Measurements from ENCODE around the gene PPM1H. TPM values are rescaled to one million over a fixed set of nuclear protein-coding genes. Genes with fewer than 3 reads are reported as not detected.

The PPM1H gene
- total RNA-seq, 1 donor from 2014 or later, result 0.49 TPM

GRCh38 chr12:62631471-62632410 is 303.2 kb downstream of the PPM1H start:
- H3K4me3 ChIP-seq, result peak overlapping the region; percentile 56 to 84
- intact Hi-C loops (cut with DNase I), result loop anchor here (10.0 kb wide), 1 partner anchor 93 kb away; no protein-coding TSS in a partner anchor
- DNase-seq (ENCODE audit: extremely low spot score in 2 of 2), result no peak
- H3K9me3 ChIP-seq, result no peaks in the 10 kb centered on the region
- no peaks in the 10 kb centered on the region for H3K36me3 ChIP-seq
- H3K4me1 ChIP-seq, result peaks cover 6% of the 10 kb centered on the region
- TF ChIP-seq CTCF (IDR thresholded peaks at IDR 0.05), result peak in 1 of 3 experiments; percentile 41
- no peak for TF ChIP-seq POLR2A (IDR thresholded peaks at IDR 0.05)
- TF ChIP-seq POLR2AphosphoS5 (IDR thresholded peaks at IDR 0.05; ENCODE audit: insufficient read depth in 1 of 2, low read depth in 1 of 2), result peak; percentile 30 to 82
- no peaks in the 10 kb centered on the region for H3K27me3 ChIP-seq
- H3K27ac ChIP-seq, result peak overlapping the region; percentile 67

GRCh38 chr12:62629971-62630739 is 304.8 kb downstream of the PPM1H start:
- Histone ChIP-seq H3K4me1 (peaks cover 6% of the 10 kb centered on the region), H3K27ac (no peak overlapping the region), H3K4me3 (no peak overlapping the region), H3K27me3 (no peaks in the 10 kb centered on the region), H3K9me3 (no peaks in the 10 kb centered on the region), H3K36me3 (no peaks in the 10 kb centered on the region)
- DNase-seq (ENCODE audit: extremely low spot score in 2 of 2), result no peak
- intact Hi-C loops (cut with DNase I), result loop anchor here (10.0 kb wide), 1 partner anchor 95 kb away; no protein-coding TSS in a partner anchor
- no peak for TF ChIP-seq CTCF (IDR thresholded peaks at IDR 0.05)
- no peak for TF ChIP-seq POLR2A (IDR thresholded peaks at IDR 0.05)
- TF ChIP-seq POLR2AphosphoS5 (IDR thresholded peaks at IDR 0.05; ENCODE audit: insufficient read depth in 1 of 2, low read depth in 1 of 2), result no peak

GRCh38 chr12:62629413-62629812 is 305.5 kb downstream of the PPM1H start:
- Histone ChIP-seq H3K9me3 (no peaks in the 10 kb centered on the region), H3K27ac (no peak overlapping the region), H3K4me3 (no peak overlapping the region), H3K4me1 (peaks cover 6% of the 10 kb centered on the region), H3K36me3 (no peaks in the 10 kb centered on the region), H3K27me3 (no peaks in the 10 kb centered on the region)
- DNase-seq (ENCODE audit: extremely low spot score in 2 of 2), result no peak
- intact Hi-C loops (cut with DNase I), result no loop called here
- no peak for TF ChIP-seq POLR2AphosphoS5 (IDR thresholded peaks at IDR 0.05; ENCODE audit: insufficient read depth in 1 of 2, low read depth in 1 of 2)
- no peak for TF ChIP-seq POLR2A (IDR thresholded peaks at IDR 0.05)
- TF ChIP-seq CTCF (IDR thresholded peaks at IDR 0.05), result no peak

- no peak overlapping the region for H3K4me3 ChIP-seq
- no peak for DNase-seq (ENCODE audit: extremely low spot score in 2 of 2)
- peaks cover under 1% of the 10 kb centered on the region for H3K4me1 ChIP-seq
- H3K27me3 ChIP-seq, result no peaks in the 10 kb centered on the region
- no peaks in the 10 kb centered on the region for H3K36me3 ChIP-seq
- H3K9me3 ChIP-seq, result no peaks in the 10 kb centered on the region
- no peak for TF ChIP-seq POLR2AphosphoS5 (IDR thresholded peaks at IDR 0.05; ENCODE audit: insufficient read depth in 1 of 2, low read depth in 1 of 2)
- TF ChIP-seq CTCF (IDR thresholded peaks at IDR 0.05), result no peak
- no peak for TF ChIP-seq POLR2A (IDR thresholded peaks at IDR 0.05)
- intact Hi-C loops (cut with DNase I), result no loop called here
- H3K27ac ChIP-seq, result no peak overlapping the region
Measured at GRCh38 chr12:62627181-62627580, 307.8 kb downstream of the PPM1H start.

Data from vagina (tissue), 2 donors.